ENCODE data around the gene THBS2. TPM values are rescaled to one million over a fixed set of nuclear protein-coding genes. Genes with fewer than 3 reads are reported as not detected.

THBS2 gene
- total and polyA plus RNA-seq, 10 of the 15 experiments (the other 5 are each of a cell fraction or from before 2014, with no cell fraction given): 0.07 to 0.10 TPM; not detected in 8

GRCh38 chr6:169210611-169211010 is 43.0 kb downstream of the THBS2 start (continued):
- TF ChIP-seq ZBTB4 (CRISPR knock-in tag; IDR thresholded peaks at IDR 0.05) (no peak), REST (IDR thresholded peaks at IDR 0.05; ENCODE audit: low read depth, low read length) (no peak), CHD1 (IDR thresholded peaks at IDR 0.05; ENCODE audit: low read depth, low read length) (no peak), USF1 (IDR thresholded peaks at IDR 0.05; ENCODE audit: borderline replicate concordance, extremely low read length, insufficient read depth, low read depth, low read length) (no peak), LARP7 (IDR thresholded peaks at IDR 0.05) (no peak), ATF2 (IDR thresholded peaks at IDR 0.05; ENCODE audit: low read length) (no peak), SMAD5 (IDR thresholded peaks at IDR 0.05; ENCODE audit: low read depth) (no peak), PRDM15 (CRISPR knock-in tag; IDR thresholded peaks at IDR 0.05) (no peak)

Measured in GM12878 (cell line).